SU-DHL-6 (cell line): ENCODE data around the gene UXS1.
"Not testable (repeated sequence)": the region's sequence is repeated elsewhere in the genome, so short reads cannot be mapped to it uniquely, and the experiment has no call there.

Source experiments
- EZH2phosphoT487 ChIP-seq: fragments of 200-600 bp; sonication (generic), shearing (Covaris generic); conservative IDR thresholded peaks from 2 replicates; pipeline ENCODE4 v1.6.1; 2018; ENCODE audit warnings: mild to moderate bottlenecking, antibody characterized with exemption, low read length, moderate library complexity, mixed read lengths
- TF ChIP-seq, protein P1 (sequence below): fragments of 200-600 bp; sonication (generic); IDR thresholded peaks from one replicate; pipeline ENCODE4 v1.5.1; 2017; ENCODE audit warnings: antibody characterized with exemption, mild to moderate bottlenecking, low read length, moderate library complexity; ENCODE audit not compliant: insufficient read depth, poor library complexity, severe bottlenecking

DNA sequence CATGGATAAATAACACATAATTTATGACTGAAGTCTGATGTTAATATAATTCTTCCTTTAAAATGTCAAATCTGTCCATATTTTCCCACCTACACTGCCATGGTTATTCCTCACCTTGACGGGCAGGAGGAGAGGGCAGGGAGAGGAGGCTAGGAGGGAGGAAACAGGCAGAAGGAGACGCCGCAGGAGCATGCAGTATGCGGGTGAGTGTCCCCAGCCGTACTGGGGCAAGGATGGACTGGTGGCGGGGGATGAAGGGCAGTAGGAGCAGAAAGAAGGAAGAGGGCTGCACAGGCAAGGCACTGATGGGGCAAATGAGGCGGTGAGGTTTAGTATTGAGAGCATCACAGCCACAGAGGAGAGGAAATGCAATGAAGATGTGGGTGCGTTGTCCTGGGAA is 25.1 kb upstream of the UXS1 start:
- TF ChIP-seq, protein P1, sequence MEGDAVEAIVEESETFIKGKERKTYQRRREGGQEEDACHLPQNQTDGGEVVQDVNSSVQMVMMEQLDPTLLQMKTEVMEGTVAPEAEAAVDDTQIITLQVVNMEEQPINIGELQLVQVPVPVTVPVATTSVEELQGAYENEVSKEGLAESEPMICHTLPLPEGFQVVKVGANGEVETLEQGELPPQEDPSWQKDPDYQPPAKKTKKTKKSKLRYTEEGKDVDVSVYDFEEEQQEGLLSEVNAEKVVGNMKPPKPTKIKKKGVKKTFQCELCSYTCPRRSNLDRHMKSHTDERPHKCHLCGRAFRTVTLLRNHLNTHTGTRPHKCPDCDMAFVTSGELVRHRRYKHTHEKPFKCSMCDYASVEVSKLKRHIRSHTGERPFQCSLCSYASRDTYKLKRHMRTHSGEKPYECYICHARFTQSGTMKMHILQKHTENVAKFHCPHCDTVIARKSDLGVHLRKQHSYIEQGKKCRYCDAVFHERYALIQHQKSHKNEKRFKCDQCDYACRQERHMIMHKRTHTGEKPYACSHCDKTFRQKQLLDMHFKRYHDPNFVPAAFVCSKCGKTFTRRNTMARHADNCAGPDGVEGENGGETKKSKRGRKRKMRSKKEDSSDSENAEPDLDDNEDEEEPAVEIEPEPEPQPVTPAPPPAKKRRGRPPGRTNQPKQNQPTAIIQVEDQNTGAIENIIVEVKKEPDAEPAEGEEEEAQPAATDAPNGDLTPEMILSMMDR = not testable (repeated sequence)
- not testable (repeated sequence) for TF ChIP-seq EZH2phosphoT487
